ENCODE results near the gene SLC25A42. TPM values are rescaled to one million over a fixed set of nuclear protein-coding genes. Genes with fewer than 3 reads are reported as not detected.
"Not testable (repeated sequence)": the region's sequence is repeated elsewhere in the genome, so short reads cannot be mapped to it uniquely, and the experiment has no call there.

Gene SLC25A42
- total RNA-seq = 10 to 100 TPM in 1 of 2 experiments, 1 to 10 TPM in 1; 8.0 to 10.3 TPM

GRCh38 chr19:19063183-19064097 lies at the start of gene SLC25A42:
Gene SLC25A42 (plus strand): TSS chr19:19063994. CDS start chr19:19096125, 32,131 bp downstream.
- Mint-ChIP-seq H3K27ac (peak within 1 kb of the TSS; percentile 89), H3K4me3 (peak within 1 kb of the TSS; percentile 85), H3K4me1 (peaks cover 26% of the 10 kb centered on the region), H3K27me3 (no peaks in the 10 kb centered on the region), H3K36me3 (peaks cover 8% of the 10 kb centered on the region), H3K9me3 (no peaks in the 10 kb centered on the region)
- peak; percentile 100 for DNase-seq

GRCh38 chr19:19021115-19021514 lies 42.7 kb upstream of the SLC25A42 start:
- no peak for DNase-seq
- no peaks in the 10 kb centered on the region for H3K27me3 Mint-ChIP-seq
- H3K4me1 Mint-ChIP-seq = peaks cover 14% of the 10 kb centered on the region
- H3K9me3 Mint-ChIP-seq = no peaks in the 10 kb centered on the region
- peaks cover 26% of the 10 kb centered on the region for H3K36me3 Mint-ChIP-seq
- no peak overlapping the region for H3K4me3 Mint-ChIP-seq
- H3K27ac Mint-ChIP-seq = no peak overlapping the region

- no peaks in the 10 kb centered on the region for H3K27me3 Mint-ChIP-seq
- peak overlapping the region; percentile 12 for H3K27ac Mint-ChIP-seq
- H3K9me3 Mint-ChIP-seq = no peaks in the 10 kb centered on the region
- H3K4me3 Mint-ChIP-seq = no peak overlapping the region
- DNase-seq = no peak
- H3K4me1 Mint-ChIP-seq = peaks cover 16% of the 10 kb centered on the region
- peaks cover 25% of the 10 kb centered on the region for H3K36me3 Mint-ChIP-seq
These were observed 41.3 kb upstream of the SLC25A42 start for GRCh38 chr19:19022380-19022961.

GRCh38 chr19:19023376-19023775 lies 40.4 kb upstream of the SLC25A42 start:
- H3K4me1 Mint-ChIP-seq = peaks cover 18% of the 10 kb centered on the region
- H3K9me3 Mint-ChIP-seq = not testable (repeated sequence)

GRCh38 chr19:19025861-19026260 lies 37.9 kb upstream of the SLC25A42 start:
- Mint-ChIP-seq H3K27me3 (no peaks in the 10 kb centered on the region), H3K4me1 (peaks cover 20% of the 10 kb centered on the region), H3K9me3 (no peaks in the 10 kb centered on the region), H3K27ac (no peak overlapping the region), H3K36me3 (peaks cover 28% of the 10 kb centered on the region), H3K4me3 (no peak overlapping the region)
- no peak for DNase-seq

More at GRCh38 chr19:19023376-19023775, 40.4 kb upstream of the SLC25A42 start:
- not testable (repeated sequence) for H3K27ac Mint-ChIP-seq, H3K4me3 Mint-ChIP-seq, DNase-seq, H3K27me3 Mint-ChIP-seq
- H3K36me3 Mint-ChIP-seq = peaks cover 25% of the 10 kb centered on the region

- no peak for DNase-seq
- Mint-ChIP-seq H3K36me3 (peaks cover 28% of the 10 kb centered on the region), H3K4me1 (peaks cover 22% of the 10 kb centered on the region), H3K27ac (no peak overlapping the region), H3K4me3 (no peak overlapping the region), H3K9me3 (no peaks in the 10 kb centered on the region), H3K27me3 (no peaks in the 10 kb centered on the region)
These were observed 37.4 kb upstream of the SLC25A42 start for GRCh38 chr19:19026299-19026971.

- Mint-ChIP-seq H3K4me3 (no peak overlapping the region), H3K27ac (peak overlapping the region; percentile 14), H3K36me3 (peaks cover 30% of the 10 kb centered on the region), H3K4me1 (peaks cover 26% of the 10 kb centered on the region), H3K27me3 (no peaks in the 10 kb centered on the region), H3K9me3 (no peaks in the 10 kb centered on the region)
- no peak for DNase-seq
These were observed 36.6 kb upstream of the SLC25A42 start for GRCh38 chr19:19027228-19027627.

- peaks cover 17% of the 10 kb centered on the region for H3K4me1 Mint-ChIP-seq
- no peaks in the 10 kb centered on the region for H3K9me3 Mint-ChIP-seq
- peaks cover 34% of the 10 kb centered on the region for H3K36me3 Mint-ChIP-seq
- no peaks in the 10 kb centered on the region for H3K27me3 Mint-ChIP-seq
- no peak overlapping the region for H3K4me3 Mint-ChIP-seq
- no peak for DNase-seq
- no peak overlapping the region for H3K27ac Mint-ChIP-seq
These were observed 35.3 kb upstream of the SLC25A42 start for GRCh38 chr19:19028526-19028925.

- no peak overlapping the region for H3K27ac Mint-ChIP-seq
- no peaks in the 10 kb centered on the region for H3K9me3 Mint-ChIP-seq
- H3K36me3 Mint-ChIP-seq = peaks cover 35% of the 10 kb centered on the region
- H3K4me1 Mint-ChIP-seq = peaks cover 39% of the 10 kb centered on the region
- H3K4me3 Mint-ChIP-seq = peak overlapping the region; percentile 88
- no peaks in the 10 kb centered on the region for H3K27me3 Mint-ChIP-seq
- DNase-seq = no peak
These were observed 31.9 kb upstream of the SLC25A42 start for GRCh38 chr19:19031891-19032290.

- peak; percentile 90 for DNase-seq
- Mint-ChIP-seq H3K27me3 (no peaks in the 10 kb centered on the region), H3K36me3 (peaks cover 35% of the 10 kb centered on the region), H3K9me3 (no peaks in the 10 kb centered on the region), H3K4me1 (peaks cover 37% of the 10 kb centered on the region), H3K27ac (peak overlapping the region; percentile 90), H3K4me3 (peak overlapping the region; percentile 88)
These were observed 31.2 kb upstream of the SLC25A42 start for GRCh38 chr19:19032420-19033175.

GRCh38 chr19:19033176-19033425 lies 30.7 kb upstream of the SLC25A42 start:
- no peak for DNase-seq
- Mint-ChIP-seq H3K4me3 (peak overlapping the region; percentile 88), H3K36me3 (peaks cover 40% of the 10 kb centered on the region)

GRCh38 chr19:19033426-19034203 lies 30.2 kb upstream of the SLC25A42 start, which contains the start of the genes ARMC6 and SUGP2:
Gene ARMC6 (plus strand): TSS chr19:19033603. CDS start chr19:19034210, 607 bp downstream.
Gene SUGP2 (minus strand): TSS chr19:19033517. CDS start chr19:19031071, 2,446 bp downstream.
- H3K9me3 Mint-ChIP-seq = no peaks in the 10 kb centered on the region
- H3K4me3 Mint-ChIP-seq = peak within 1 kb of the TSS; percentile 88
- peaks cover 43% of the 10 kb centered on the region for H3K36me3 Mint-ChIP-seq
- H3K27ac Mint-ChIP-seq = peak within 1 kb of the TSS; percentile 93
- H3K4me1 Mint-ChIP-seq = peaks cover 35% of the 10 kb centered on the region
- H3K27me3 Mint-ChIP-seq = no peaks in the 10 kb centered on the region
- peak; percentile 94 for DNase-seq

More at GRCh38 chr19:19033176-19033425, 30.7 kb upstream of the SLC25A42 start:
- Mint-ChIP-seq H3K27ac (peak overlapping the region; percentile 90), H3K4me1 (peaks cover 35% of the 10 kb centered on the region), H3K9me3 (no peaks in the 10 kb centered on the region), H3K27me3 (no peaks in the 10 kb centered on the region)

- peak overlapping the region; percentile 93 for H3K27ac Mint-ChIP-seq
- no peaks in the 10 kb centered on the region for H3K27me3 Mint-ChIP-seq
- H3K4me1 Mint-ChIP-seq = peaks cover 38% of the 10 kb centered on the region
- H3K36me3 Mint-ChIP-seq = peaks cover 48% of the 10 kb centered on the region
- peak overlapping the region; percentile 88 for H3K4me3 Mint-ChIP-seq
- peak; percentile 82 for DNase-seq
- no peaks in the 10 kb centered on the region for H3K9me3 Mint-ChIP-seq
These were observed 29.6 kb upstream of the SLC25A42 start for GRCh38 chr19:19034204-19034624.

GRCh38 chr19:19039901-19040300 lies 23.9 kb upstream of the SLC25A42 start:
- Mint-ChIP-seq H3K27me3 (no peaks in the 10 kb centered on the region), H3K4me3 (no peak overlapping the region), H3K36me3 (peaks cover 35% of the 10 kb centered on the region), H3K4me1 (peaks cover 35% of the 10 kb centered on the region), H3K27ac (peak overlapping the region; percentile 60), H3K9me3 (no peaks in the 10 kb centered on the region)
- no peak for DNase-seq
